GM23248 (cell line): ENCODE data around the gene F2RL3.
"Not testable (repeated sequence)": the region's sequence is repeated elsewhere in the genome, so short reads cannot be mapped to it uniquely, and the experiment has no call there.

Experiments
- EZH2 ChIP-seq: fragments of 200-600 bp; sonication (generic); IDR thresholded peaks from 2 replicates; pipeline ENCODE4 v1.6.1; 2018; ENCODE audit warnings: antibody characterized with exemption, mild to moderate bottlenecking; ENCODE audit not compliant: insufficient read depth, poor library complexity, severe bottlenecking
- EZH2phosphoT487 ChIP-seq: fragments of 200-600 bp; sonication (generic); IDR thresholded peaks from 2 replicates; pipeline ENCODE4 v1.6.1; 2018; ENCODE audit warnings: antibody characterized with exemption, moderate library complexity, mild to moderate bottlenecking, low read depth; ENCODE audit not compliant: insufficient read depth

GRCh38 chr19:16937796-16938195 is 49.0 kb downstream of the F2RL3 start:
- TF ChIP-seq EZH2phosphoT487, EZH2: not testable (repeated sequence)
